ENCODE data around the gene ABCB11.
"Not testable (repeated sequence)": the region's sequence is repeated elsewhere in the genome, so short reads cannot be mapped to it uniquely, and the experiment has no call there.

The ABCB11 gene

GRCh38 chr2:169042856-169043255 is 11.7 kb upstream of the ABCB11 start:
- DNase-seq: no peak

GRCh38 chr2:169041594-169041993 is 10.5 kb upstream of the ABCB11 start:
- no peak for DNase-seq

- no peak for DNase-seq
These were observed 8.6 kb upstream of the ABCB11 start for GRCh38 chr2:169039702-169040101.

- DNase-seq: no peak
These were observed 7.2 kb upstream of the ABCB11 start for GRCh38 chr2:169038338-169038757.

GRCh38 chr2:169036736-169037440 is 5.8 kb upstream of the ABCB11 start:
- DNase-seq: no peak

DNA sequence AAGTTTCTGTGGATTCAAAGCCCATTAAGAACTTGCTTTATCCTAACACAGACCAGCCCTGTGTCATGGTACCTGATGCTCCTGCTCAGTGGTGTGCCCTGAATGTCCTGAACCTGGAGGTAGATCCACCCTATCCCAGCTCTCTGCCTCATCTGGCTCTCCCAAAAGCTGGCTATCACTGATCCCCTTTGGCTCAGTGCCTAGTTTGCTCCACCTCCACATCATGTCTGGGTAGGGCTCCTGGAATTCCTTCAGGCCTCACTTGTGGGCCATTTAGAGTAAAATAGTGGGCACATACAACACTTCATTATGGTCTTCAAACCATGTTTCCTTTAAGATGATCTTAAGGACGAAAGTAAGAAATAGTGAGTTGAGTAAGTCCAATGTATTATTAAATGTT is 4.8 kb upstream of the ABCB11 start:
- DNase-seq: no peak

DNA sequence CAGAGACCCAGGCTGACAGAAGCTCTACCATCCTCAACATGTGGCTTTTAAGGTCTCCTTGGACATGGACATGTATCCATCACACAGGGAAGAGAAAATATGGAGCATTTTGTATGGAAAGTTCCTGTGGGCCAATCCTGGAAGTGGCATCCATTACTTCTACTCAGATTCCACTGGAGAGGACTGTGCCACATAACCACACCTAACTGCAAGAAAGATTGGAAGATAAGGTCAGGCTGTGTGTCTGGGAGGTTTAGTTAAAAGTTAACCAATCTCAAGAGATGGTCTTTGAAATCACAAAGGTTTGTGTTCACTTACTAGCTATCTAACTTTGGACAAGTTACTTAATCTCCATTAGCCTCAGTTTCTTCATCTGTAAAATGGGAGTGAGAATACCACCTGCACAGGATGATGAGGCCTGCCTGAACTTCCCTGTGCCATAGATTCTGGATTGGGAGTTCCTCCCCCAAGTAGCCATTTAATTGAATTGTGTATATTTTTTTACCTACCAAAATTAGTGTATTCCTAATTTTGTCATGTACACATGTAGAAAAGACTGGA is 3.9 kb upstream of the ABCB11 start:
- no peak for DNase-seq

DNA sequence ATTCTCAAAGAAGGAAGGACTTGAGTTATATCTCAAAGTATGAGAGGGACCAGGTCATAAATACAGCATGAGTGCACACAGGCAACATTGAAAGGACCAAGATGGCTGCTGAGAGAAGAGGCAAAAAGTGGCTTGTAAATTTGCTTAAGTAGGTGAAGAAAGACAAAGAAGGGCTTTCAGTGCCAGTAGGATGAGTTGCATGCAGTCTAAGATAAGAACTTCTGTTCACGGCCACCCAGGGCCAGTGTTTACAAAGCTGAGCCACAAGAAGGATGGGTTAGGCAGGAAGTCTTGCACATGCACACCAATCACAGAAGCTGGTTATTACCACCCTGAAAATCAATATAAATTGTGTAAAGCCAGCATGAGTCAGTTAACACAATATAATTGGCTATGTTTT is 3.1 kb upstream of the ABCB11 start:
- DNase-seq: no peak

GRCh38 chr2:169029341-169029740 is 1.8 kb downstream of the ABCB11 start:
- no peak for DNase-seq

GRCh38 chr2:169027234-169027633 is 3.9 kb downstream of the ABCB11 start:
- no peak for DNase-seq

- DNase-seq: no peak
These were observed 5.1 kb downstream of the ABCB11 start for GRCh38 chr2:169026056-169026455.

GRCh38 chr2:169023161-169023560 is 8.0 kb downstream of the ABCB11 start:
- DNase-seq: no peak

DNA sequence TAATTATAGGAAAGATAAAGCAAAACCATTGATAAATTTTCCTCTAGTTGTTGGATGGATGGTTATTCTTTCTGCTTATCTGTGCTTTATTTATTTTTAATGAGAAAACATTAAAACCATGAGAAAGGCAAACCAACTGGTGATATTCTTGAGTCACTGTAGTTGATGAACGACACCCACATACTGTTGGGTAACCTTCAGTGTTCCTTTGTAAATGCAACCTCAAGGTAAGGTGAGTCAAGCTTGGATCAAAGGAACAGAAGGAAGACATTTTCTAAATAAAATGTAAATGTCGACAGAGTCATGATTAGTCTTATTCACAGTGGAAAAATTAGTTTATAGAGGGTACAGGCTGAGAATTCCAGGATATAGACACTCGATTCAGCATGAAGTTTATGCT is 12.7 kb downstream of the ABCB11 start:
- DNase-seq: no peak

DNA sequence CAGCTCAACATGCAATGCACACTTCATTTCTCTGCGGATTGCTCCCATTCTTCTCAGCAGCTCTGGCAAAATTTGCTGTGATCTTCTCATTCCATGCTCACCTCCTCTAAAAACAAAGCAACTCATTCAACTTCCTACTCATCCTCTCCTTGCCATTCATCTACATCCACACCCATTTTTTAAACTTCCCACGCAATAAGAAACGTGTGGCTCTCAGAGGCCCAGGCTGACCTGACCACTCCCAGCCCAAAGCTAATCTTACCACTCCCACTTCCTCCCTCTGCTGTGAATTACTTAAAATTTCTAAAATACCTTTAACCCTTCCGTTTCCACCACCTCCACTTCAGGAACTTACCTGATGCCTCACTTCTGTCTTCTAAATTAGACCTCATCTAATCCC is 15.2 kb downstream of the ABCB11 start:
- no peak for DNase-seq

DNA sequence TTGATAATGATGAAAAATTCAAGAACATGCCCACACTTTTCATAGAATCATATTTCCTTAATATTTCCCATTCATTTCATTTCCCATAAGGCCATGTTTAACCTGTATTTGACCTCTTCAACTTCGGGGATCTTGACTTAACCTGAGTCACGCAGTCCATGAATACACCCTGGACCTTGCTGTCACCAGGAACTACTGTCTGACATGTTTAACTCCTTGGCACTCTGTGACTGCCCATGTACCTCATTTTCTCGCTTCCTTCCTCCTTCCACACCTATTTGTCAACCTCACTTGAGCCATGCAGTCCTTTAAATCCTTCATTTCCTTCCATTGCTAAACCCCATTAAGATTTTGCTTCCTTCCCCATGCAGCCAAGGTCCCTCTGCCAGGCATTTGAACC is 16.3 kb downstream of the ABCB11 start:
- no peak for DNase-seq

- DNase-seq: no peak
These were observed 17.5 kb downstream of the ABCB11 start for GRCh38 chr2:169013628-169014026.

GRCh38 chr2:169012812-169013627 is 18.1 kb downstream of the ABCB11 start:
- DNase-seq: no peak

GRCh38 chr2:169012191-169012792 is 18.8 kb downstream of the ABCB11 start:
- not testable (repeated sequence) for DNase-seq

DNA sequence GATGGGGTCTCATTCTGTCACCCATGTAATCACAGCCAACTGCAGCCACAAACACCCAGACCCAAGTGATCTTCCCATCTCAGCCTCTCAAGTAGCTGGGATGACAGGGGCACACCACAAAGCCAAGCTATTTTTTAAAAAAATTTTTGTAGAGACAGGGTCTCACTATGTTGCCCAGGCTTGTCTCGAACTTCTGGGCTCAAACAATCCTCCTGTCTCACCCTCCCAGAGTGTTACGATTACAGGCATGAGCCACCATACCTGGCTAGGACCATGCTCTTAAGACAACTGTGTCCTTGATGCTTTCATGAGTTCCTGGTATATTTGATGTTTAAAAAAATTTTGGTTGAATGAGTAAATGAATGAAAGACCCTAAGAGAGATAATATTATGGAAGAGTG is 19.4 kb downstream of the ABCB11 start:
- no peak for DNase-seq

DNA sequence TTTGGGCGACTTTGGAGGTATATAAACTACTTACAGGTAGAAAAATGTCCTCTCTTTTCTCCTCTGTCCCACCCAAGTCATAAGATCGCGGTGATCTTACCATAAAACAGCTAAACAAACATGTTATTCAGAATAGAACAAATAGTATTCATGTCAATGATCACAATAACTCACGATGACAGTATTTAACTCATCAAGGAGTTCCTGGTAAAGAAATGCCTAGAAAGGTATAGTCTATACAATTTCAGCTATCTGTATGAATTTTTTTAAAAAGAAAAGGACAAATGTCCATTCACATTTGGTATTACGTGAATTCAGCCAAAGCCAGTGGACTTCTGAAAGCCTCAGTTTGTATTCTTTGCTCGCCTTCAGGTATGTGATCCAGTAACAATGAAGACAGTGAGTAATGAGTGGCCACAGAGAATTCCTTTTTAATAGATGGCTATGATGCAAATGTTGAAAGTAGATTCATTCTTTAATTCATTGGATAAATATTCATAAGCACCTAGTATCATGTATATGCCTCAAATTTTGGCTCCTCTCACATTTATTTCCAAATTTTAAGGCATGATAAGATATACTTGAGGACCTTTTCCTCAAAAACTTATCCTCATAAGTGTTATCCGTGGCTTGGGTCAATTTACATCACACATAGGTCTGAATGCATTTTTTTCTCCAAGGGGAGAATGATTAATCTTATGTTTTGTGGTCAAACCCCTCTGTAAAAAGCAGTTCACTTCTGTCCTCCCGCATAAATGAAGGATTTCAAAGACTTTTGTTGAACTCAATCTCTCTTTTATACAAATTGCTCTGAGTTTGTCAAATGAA is 20.3 kb downstream of the ABCB11 start:
- DNase-seq: no peak

DNA sequence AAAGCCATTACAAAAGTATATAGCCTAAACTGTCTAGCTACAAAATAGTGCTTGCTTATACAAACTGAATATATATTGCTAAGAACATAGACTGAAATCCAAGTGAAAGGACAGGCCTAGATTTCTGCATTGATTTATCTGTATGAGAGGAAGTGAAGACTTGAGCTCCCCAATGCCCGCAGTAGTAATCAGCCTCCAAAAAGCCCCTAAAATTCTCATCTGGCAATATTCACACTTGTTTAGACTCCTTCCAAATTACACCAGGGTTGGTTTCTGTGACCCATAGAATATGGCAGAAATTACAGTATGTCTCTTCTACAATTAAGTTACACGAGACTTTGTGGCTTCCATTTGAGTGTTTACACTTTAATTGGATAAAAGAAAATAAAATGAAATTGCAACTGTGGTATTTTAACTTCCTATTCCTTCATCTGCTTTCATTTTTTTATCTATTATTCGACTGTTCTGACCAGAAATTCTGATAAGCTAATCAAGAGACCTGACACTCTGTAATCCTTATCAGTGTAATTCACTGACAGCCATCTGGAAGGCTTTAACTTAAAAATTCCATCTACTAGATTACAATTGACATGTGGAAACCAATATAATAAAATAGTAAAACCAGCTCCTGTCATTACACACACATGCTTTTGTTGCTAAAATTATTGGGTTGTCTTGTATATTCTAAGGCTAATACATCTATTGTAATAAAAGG is 21.1 kb downstream of the ABCB11 start:
- no peak for DNase-seq

- DNase-seq: no peak
These were observed 23.2 kb downstream of the ABCB11 start for GRCh38 chr2:169007941-169008340.
